Measurements from ENCODE around the gene LARGE2.

The LARGE2 gene

GRCh38 chr11:45890886-45891550 lies 31.4 kb upstream of the LARGE2 start:
- peaks cover 0 to 16% of the 10 kb centered on the region in 2 donors for H3K27me3 ChIP-seq
- H3K36me3 ChIP-seq, result no peaks in the 10 kb centered on the region
- intact Hi-C loops (cut with DNase I; ENCODE audit: low total_unique reads), result no loop called here
- H3K4me1 ChIP-seq, result peaks cover 0 to under 1% (median under 1%) of the 10 kb centered on the region in 4 donors
- no peak overlapping the region for H3K27ac ChIP-seq
- TF ChIP-seq CTCF (IDR thresholded peaks at IDR 0.05), result no peak
- DNase-seq, result no peak
- H3K9me3 ChIP-seq, result no peaks in the 10 kb centered on the region
- no peak overlapping the region for H3K4me3 ChIP-seq

GRCh38 chr11:45892856-45893255 lies 29.6 kb upstream of the LARGE2 start:
- Histone ChIP-seq H3K36me3 (no peaks in the 10 kb centered on the region), H3K27me3 (peaks cover 0 to 23% of the 10 kb centered on the region in 2 donors), H3K9me3 (no peaks in the 10 kb centered on the region), H3K27ac (no peak overlapping the region), H3K4me1 (no peaks in the 10 kb centered on the region), H3K4me3 (no peak overlapping the region)
- intact Hi-C loops (cut with DNase I; ENCODE audit: low total_unique reads), result no loop called here
- TF ChIP-seq CTCF (IDR thresholded peaks at IDR 0.05), result no peak
- no peak for DNase-seq

DNA sequence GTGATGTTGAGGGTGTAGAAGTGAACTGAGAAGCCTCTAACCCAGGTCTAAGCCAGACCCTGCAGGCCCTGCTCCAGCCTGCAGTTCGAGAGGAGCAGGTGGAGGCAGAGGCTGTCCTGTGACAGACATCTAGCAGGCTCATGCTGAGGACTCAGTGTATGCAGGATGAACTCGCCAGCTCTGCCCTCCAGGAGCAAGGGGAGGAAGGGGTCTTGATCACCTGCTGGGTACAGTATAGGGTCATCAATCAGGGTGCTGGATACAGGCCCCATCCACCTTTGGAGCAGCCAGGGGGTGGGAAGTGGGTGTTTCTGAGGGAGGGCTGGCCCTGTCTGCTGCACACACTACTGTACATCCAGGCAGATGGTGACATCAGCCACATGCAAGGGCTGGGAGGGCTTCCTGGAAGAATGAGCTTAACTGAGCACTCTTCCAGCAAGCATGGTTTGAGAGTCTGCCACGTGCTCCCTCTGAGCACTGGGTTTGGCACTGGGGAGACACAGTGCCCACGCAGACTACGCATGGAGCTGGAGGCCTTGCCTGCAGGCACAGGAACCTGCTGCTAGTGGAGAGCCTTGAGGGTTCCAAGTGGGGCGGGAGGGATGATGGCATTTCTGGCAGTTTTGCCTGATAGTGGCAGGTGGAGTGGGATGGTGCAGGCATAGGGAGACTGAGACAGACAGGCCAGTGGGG lies 27.8 kb upstream of the LARGE2 start:
- peaks cover 0 to 10% (median 9%) of the 10 kb centered on the region in 4 donors for H3K4me1 ChIP-seq
- no peak for DNase-seq
- H3K27ac ChIP-seq, result no peak overlapping the region

GRCh38 chr11:45895553-45896259 lies 26.8 kb upstream of the LARGE2 start:
- TF ChIP-seq CTCF (IDR thresholded peaks at IDR 0.05), result no peak
- intact Hi-C loops (cut with DNase I; ENCODE audit: low total_unique reads), result no loop called here
- DNase-seq, result no peak
- H3K4me1 ChIP-seq, result peaks cover 0 to 16% (median 15%) of the 10 kb centered on the region in 4 donors
- no peaks in the 10 kb centered on the region for H3K36me3 ChIP-seq
- no peak overlapping the region for H3K4me3 ChIP-seq
- no peak overlapping the region for H3K27ac ChIP-seq
- H3K9me3 ChIP-seq, result no peaks in the 10 kb centered on the region
- H3K27me3 ChIP-seq, result peaks cover 0 to 23% of the 10 kb centered on the region in 2 donors

More for the DNA sequence above, 27.8 kb upstream of the LARGE2 start:
- H3K9me3 ChIP-seq, result no peaks in the 10 kb centered on the region
- no peak for TF ChIP-seq CTCF (IDR thresholded peaks at IDR 0.05)
- no peak overlapping the region for H3K4me3 ChIP-seq
- peaks cover 0 to 23% of the 10 kb centered on the region in 2 donors for H3K27me3 ChIP-seq
- intact Hi-C loops (cut with DNase I; ENCODE audit: low total_unique reads), result no loop called here
- no peaks in the 10 kb centered on the region for H3K36me3 ChIP-seq

DNA sequence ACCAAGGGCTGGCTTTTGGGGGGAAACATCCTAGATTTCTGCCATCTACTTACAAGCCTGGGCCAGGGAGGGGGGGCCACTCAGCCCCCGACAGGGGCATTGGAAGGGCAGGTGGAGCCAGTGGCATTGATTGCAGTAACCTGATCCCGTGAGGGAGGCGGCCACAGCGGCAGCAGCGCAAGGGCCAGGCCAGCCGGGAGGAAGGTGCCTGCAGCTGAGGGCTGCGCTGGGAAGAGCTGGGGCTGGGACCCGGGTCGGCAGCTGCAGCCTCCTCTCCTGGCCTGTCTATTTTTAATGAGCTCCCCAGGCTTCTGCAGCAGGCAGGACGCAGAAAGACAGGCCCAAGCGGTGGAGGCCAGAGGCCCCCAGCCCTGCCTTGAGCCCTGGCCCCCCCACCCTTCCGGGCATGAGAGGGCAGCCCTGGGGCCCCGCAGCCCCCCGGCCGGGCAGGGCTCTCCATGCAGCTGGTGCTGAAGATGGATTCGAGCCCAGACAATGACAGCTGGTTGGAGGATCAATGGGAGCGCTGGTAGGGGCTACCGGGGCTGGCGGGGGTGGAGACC lies 26.0 kb upstream of the LARGE2 start:
- H3K27me3 ChIP-seq, result peaks cover 0 to 23% of the 10 kb centered on the region in 2 donors
- intact Hi-C loops (cut with DNase I; ENCODE audit: low total_unique reads), result no loop called here
- H3K36me3 ChIP-seq, result no peaks in the 10 kb centered on the region
- no peaks in the 10 kb centered on the region for H3K9me3 ChIP-seq
- no peak for TF ChIP-seq CTCF (IDR thresholded peaks at IDR 0.05)
- H3K27ac ChIP-seq, result no peak overlapping the region
- DNase-seq, result no peak
- H3K4me3 ChIP-seq, result no peak overlapping the region
- peaks cover 0 to 21% (median 21%) of the 10 kb centered on the region in 4 donors for H3K4me1 ChIP-seq
